ENCODE results near the gene KDM5A.

DNA sequence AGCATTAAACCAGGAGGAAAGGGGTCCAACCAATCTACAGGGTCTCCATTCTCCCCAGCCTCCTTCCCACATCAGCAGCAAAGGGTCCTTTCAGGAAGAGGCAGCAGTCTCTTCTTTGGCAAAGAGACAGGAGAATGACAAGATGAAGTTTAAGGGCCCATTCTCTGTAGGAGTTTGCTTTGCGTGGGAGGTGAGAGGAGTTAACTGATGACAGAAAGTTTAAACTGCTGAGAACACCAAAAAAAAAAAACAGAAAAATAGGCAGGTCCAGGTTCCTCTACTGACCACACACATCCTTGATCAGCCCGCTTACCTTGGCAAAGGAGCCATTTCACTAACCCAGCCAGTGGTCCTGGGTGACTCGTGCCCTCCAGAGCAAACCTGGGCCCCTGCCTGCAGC is 132.2 kb downstream of the KDM5A start:
- TF ChIP-seq POLR2A (IDR thresholded peaks at IDR 0.05; ENCODE audit: low read length), result no peak
- TF ChIP-seq GATA1 (IDR thresholded peaks at IDR 0.05; ENCODE audit: low read depth, low read length), result no peak

Data from erythroblast (primary cell).